GM21619 (cell line): ENCODE data around the gene FSIP1.

Source experiments
- ATAC-seq: cut with Tn5 transposase; IDR thresholded peaks from one replicate; pipeline ENCODE4 v1.9.1; 2021; ENCODE audit not compliant: unreplicated experiment

The FSIP1 gene

GRCh38 chr15:39585871-39586301, 196.8 kb downstream of the FSIP1 start:
- ATAC-seq: no peak

GRCh38 chr15:39585389-39585841, 197.2 kb downstream of the FSIP1 start:
- ATAC-seq: no peak

- ATAC-seq: no peak
Measured at GRCh38 chr15:39584662-39585388, 197.8 kb downstream of the FSIP1 start.

- ATAC-seq: no peak
Measured at GRCh38 chr15:39584266-39584659, 198.4 kb downstream of the FSIP1 start.

GRCh38 chr15:39583596-39584265, 198.9 kb downstream of the FSIP1 start:
- no peak for ATAC-seq

- no peak for ATAC-seq
Measured at GRCh38 chr15:39582977-39583595, 199.6 kb downstream of the FSIP1 start.

- no peak for ATAC-seq
Measured at GRCh38 chr15:39582286-39582976, 200.2 kb downstream of the FSIP1 start.

GRCh38 chr15:39581793-39582285, 200.8 kb downstream of the FSIP1 start:
- no peak for ATAC-seq

GRCh38 chr15:39581242-39581792, 201.3 kb downstream of the FSIP1 start:
- no peak for ATAC-seq

- peak; percentile 20 for ATAC-seq
Measured at GRCh38 chr15:39580485-39581241, 202.0 kb downstream of the FSIP1 start, which contains the start of gene THBS1. Gene THBS1 (plus strand): TSS chr15:39581079. CDS start chr15:39581858, 779 bp downstream.

- peak; percentile 86 for ATAC-seq
Measured at GRCh38 chr15:39580117-39580484, 202.5 kb downstream of the FSIP1 start.

- no peak for ATAC-seq
Measured at GRCh38 chr15:39579487-39580116, 203.0 kb downstream of the FSIP1 start.

- no peak for ATAC-seq
Measured at GRCh38 chr15:39578851-39579486, 203.7 kb downstream of the FSIP1 start.

GRCh38 chr15:39575180-39575579, 207.5 kb downstream of the FSIP1 start:
- no peak for ATAC-seq

- no peak for ATAC-seq
Measured at GRCh38 chr15:39574427-39574826, 208.2 kb downstream of the FSIP1 start.

GRCh38 chr15:39573844-39574243, 208.8 kb downstream of the FSIP1 start:
- ATAC-seq: no peak

GRCh38 chr15:39573287-39573686, 209.4 kb downstream of the FSIP1 start:
- no peak for ATAC-seq

- ATAC-seq: no peak
Measured at GRCh38 chr15:39565851-39566250, 216.8 kb downstream of the FSIP1 start.

GRCh38 chr15:39564972-39565665, 217.5 kb downstream of the FSIP1 start:
- ATAC-seq: no peak
